Endothelial cell of umbilical vein (primary cell): Measurements from ENCODE around the gene GDI1. TPM values are rescaled to one million over a fixed set of nuclear protein-coding genes. Genes with fewer than 3 reads are reported as not detected.

ENCODE experiments used
- BruUV-seq: library from RNA; stranded (reverse); fragments of 400-500 nt; replicated peaks from 2 replicates; lab custom pipeline; 2021; lab: Mats Ljungman, UMichigan
- CTCF ChIA-PET: fragments of 300-600, 350-600 bp; sonication (Branson Sonifier 250); formaldehyde crosslinking; loops from one replicate; lab custom pipeline; 2021; ENCODE audit warnings: antibody characterized with exemption, inconsistent platforms; lab: Charles Lee
- POLR2A ChIA-PET: fragments of 300-600, 350-600 bp; sonication (Branson Sonifier 250); formaldehyde crosslinking; loops from one replicate; lab custom pipeline; 2021; ENCODE audit warnings: antibody characterized with exemption, inconsistent platforms; lab: Charles Lee
- DNase-seq: peaks from one replicate; pipeline ENCODE4 v3.0.0-alpha.2; 2011; ENCODE audit warnings: low read depth, low spot score
- FAIRE-seq: peaks from 2 replicates; lab custom pipeline; 2011; peaks lifted over from hg19 to GRCh38; lab: Jason Lieb, UNC
- H2AFZ ChIP-seq: 2 replicates; pipeline ENCODE4 v1.6.0; 2012; ENCODE audit warnings: low read depth, low read length, control low read depth, inconsistent platforms
- H3K27ac ChIP-seq: 2 replicates; pipeline ENCODE4 v1.5.1; 2011; ENCODE audit warnings: low read depth, mild to moderate bottlenecking, control low read depth, low read length, moderate library complexity; ENCODE audit not compliant: insufficient read depth
- H3K27me3 ChIP-seq, 2 experiments: 2 replicates each; pipeline versions ENCODE4 v1.6.0 to v1.6.1; 2011; ENCODE audit warnings: low read length in 2 of 2, mixed read lengths in 1 of 2; ENCODE audit not compliant: control insufficient read depth in 2 of 2, insufficient read depth in 2 of 2
- H3K36me3 ChIP-seq, 2 experiments: 2 replicates in 1 of 2; 3 replicates in 1 of 2; pipeline ENCODE4 v1.5.1; 2011; ENCODE audit warnings: low read length in 2 of 2, mild to moderate bottlenecking in 1 of 2, moderate library complexity in 1 of 2; ENCODE audit not compliant: control insufficient read depth in 2 of 2, insufficient read depth in 2 of 2; ENCODE audit errors: extremely low read depth in 1 of 2
- H3K4me1 ChIP-seq: 3 replicates; pipeline ENCODE4 v1.5.1; 2011; ENCODE audit warnings: mild to moderate bottlenecking, low read length; ENCODE audit not compliant: control insufficient read depth, insufficient read depth; ENCODE audit errors: extremely low read depth
- H3K4me2 ChIP-seq: 2 replicates; pipeline ENCODE4 v1.6.1; 2011; ENCODE audit warnings: low read length, control low read depth, mixed read lengths; ENCODE audit not compliant: insufficient read depth
- H3K4me3 ChIP-seq, 3 experiments: fragments of 200-600 bp in 1 of 3; sonication (generic), shearing (Covaris generic) in 1 of 3; replicated peaks in 1 of 3; 2 replicates each; pipeline ENCODE4 v1.5.1; 2011 to 2016; ENCODE audit warnings: control low read depth in 3 of 3, low read length in 3 of 3, mild to moderate bottlenecking in 2 of 3, inconsistent platforms in 1 of 3, low read depth in 1 of 3, moderate library complexity in 1 of 3; ENCODE audit not compliant: insufficient read depth in 1 of 3
- H3K79me2 ChIP-seq: 2 replicates; pipeline ENCODE4 v1.6.0; 2012; ENCODE audit warnings: low read length, inconsistent platforms; ENCODE audit not compliant: control insufficient read depth, insufficient read depth
- H3K9ac ChIP-seq: replicated peaks from 2 replicates; pipeline ENCODE3; 2011; ENCODE audit warnings: low read length, control low read depth; ENCODE audit not compliant: insufficient read depth; ENCODE audit errors: extremely low read depth
- H3K9me1 ChIP-seq: replicated peaks from 3 replicates; pipeline ENCODE4 v1.6.0; 2011; ENCODE audit warnings: mild to moderate bottlenecking, low read length; ENCODE audit not compliant: control insufficient read depth, insufficient read depth; ENCODE audit errors: extremely low read depth
- H3K9me3 ChIP-seq: replicated peaks from 2 replicates; pipeline ENCODE4 v1.5.1; 2012; ENCODE audit warnings: low read length, inconsistent platforms; ENCODE audit not compliant: control insufficient read depth, insufficient read depth
- H4K20me1 ChIP-seq: replicated peaks from 2 replicates; pipeline ENCODE3; 2011; ENCODE audit warnings: mild to moderate bottlenecking, low read length; ENCODE audit not compliant: control insufficient read depth, insufficient read depth; ENCODE audit errors: extremely low read depth
- EZH2 ChIP-seq: IDR thresholded peaks from 2 replicates; pipeline ENCODE4 v1.6.1; 2012; ENCODE audit warnings: borderline replicate concordance, low read depth, mild to moderate bottlenecking, moderate library complexity, low read length, inconsistent platforms; ENCODE audit not compliant: severe bottlenecking
- FOS ChIP-seq: IDR thresholded peaks from 2 replicates; pipeline ENCODE4 v1.6.1; 2011; ENCODE audit warnings: mild to moderate bottlenecking, low read length, moderate library complexity, borderline replicate concordance; ENCODE audit not compliant: insufficient read depth
- GATA2 ChIP-seq: IDR thresholded peaks from 2 replicates; pipeline ENCODE4 v1.7.0; 2011; ENCODE audit warnings: low read depth, mild to moderate bottlenecking, moderate library complexity, mixed read lengths, low read length; ENCODE audit not compliant: insufficient read length, insufficient read depth
- JUN ChIP-seq: IDR thresholded peaks from 2 replicates; pipeline ENCODE4 v1.6.1; 2011; ENCODE audit warnings: borderline replicate concordance, low read depth; ENCODE audit not compliant: insufficient read length, insufficient read depth
- MYC ChIP-seq: IDR thresholded peaks from one replicate; pipeline ENCODE4 v1.6.1; 2011; ENCODE audit warnings: mild to moderate bottlenecking, low read depth, low read length
- POLR2A ChIP-seq: IDR thresholded peaks from 2 replicates; pipeline ENCODE4 v1.6.1; 2012; ENCODE audit warnings: low read depth, mild to moderate bottlenecking, control low read depth, low read length
- POLR2AphosphoS5 ChIP-seq: IDR thresholded peaks from 2 replicates; pipeline ENCODE4 v1.6.1; 2012; ENCODE audit warnings: low read depth, mild to moderate bottlenecking, control low read depth, low read length, moderate library complexity; ENCODE audit not compliant: insufficient read depth
- dilution Hi-C: fragments of 300-500 bp; cut with MboI; formaldehyde crosslinking; loops from one replicate; pipeline ENCODE4 v1.15.0; 2019; ENCODE audit warnings: low sequenced_read_pairs; ENCODE audit not compliant: extremely low pct_ligation_motif_present
- intact Hi-C: fragments of 100-400 bp; cut with micrococcal nuclease; formaldehyde crosslinking; loops from one replicate; pipeline ENCODE4 v1.10.0; 2022
- polyA plus RNA-seq, 4 experiments: library from polyadenylated mRNA; depleted of rRNA in 3 of 4; stranded (reverse) in 3 of 4; unstranded in 1 of 4; fragments of >200 nt; gene quantifications; 2 replicates each; pipeline versions ENCODE4 v1.2.1 to v1.2.3, GENCODE V29; 2011 to 2012; ENCODE audit warnings: missing spikeins in 1 of 4
- total RNA-seq: library from RNA; stranded (reverse); gene quantifications from 2 replicates; pipeline ENCODE4 v1.2.3, GENCODE V29; 2021
- TF ChIP-seq, protein P1 (sequence below): IDR thresholded peaks from 2 replicates; pipeline ENCODE4 v1.6.1; 2011; ENCODE audit not compliant: insufficient read depth, insufficient read length
- TF ChIP-seq, protein P2 (sequence below), 2 donors: IDR thresholded peaks; 1 replicate in 1 of 2; 2 replicates in 1 of 2; pipeline ENCODE4 v1.5.1; 2011; ENCODE audit warnings: low read length in 2 of 2, mild to moderate bottlenecking in 2 of 2, moderate library complexity in 2 of 2, control low read depth in 1 of 2, inconsistent platforms in 1 of 2, low read depth in 1 of 2; ENCODE audit not compliant: insufficient read depth in 1 of 2; ENCODE audit errors: extremely low read depth in 1 of 2

Gene GDI1
- total and polyA plus RNA-seq, 2 donors (not counting 3 experiments of a cell fraction or from before 2014, with no cell fraction given), result 128 to 247 TPM

DNA sequence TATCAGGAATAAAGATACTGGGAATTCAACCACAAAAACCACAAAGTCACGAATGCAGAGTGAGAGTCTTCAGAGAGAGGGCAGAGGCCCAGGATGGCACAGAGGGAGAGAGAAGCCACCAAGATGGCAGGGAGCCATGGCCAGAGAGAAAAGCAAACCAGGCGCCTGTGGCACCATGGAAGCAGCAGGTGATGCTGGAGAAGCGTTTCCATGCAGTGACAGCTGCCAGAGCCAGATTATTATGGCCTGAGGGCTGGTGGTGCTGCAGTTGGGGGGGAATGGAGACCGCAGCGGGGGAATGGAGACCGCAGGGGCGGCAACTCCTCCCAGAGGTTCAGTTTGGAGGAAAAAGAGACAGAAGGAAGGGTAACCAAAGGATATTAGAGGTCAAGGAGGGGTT is 19.8 kb upstream of the GDI1 start:
- ChIA-PET POLR2A (no interaction called here), CTCF (no interaction called here)
- H3K9me1 ChIP-seq, result no peaks in the 10 kb centered on the region
- no peak overlapping the region for H2AFZ ChIP-seq
- no TSS peak for BruUV-seq
- H3K27ac ChIP-seq, result no peak overlapping the region
- no peak overlapping the region for H3K9ac ChIP-seq
- peaks cover 14% of the 10 kb centered on the region for H3K4me1 ChIP-seq
- no peak overlapping the region for H3K4me2 ChIP-seq
- no peaks in the 10 kb centered on the region for H4K20me1 ChIP-seq
- H3K36me3 ChIP-seq, result no peaks in the 10 kb centered on the region
- TF ChIP-seq JUN (no peak), GATA2 (no peak), EZH2 (no peak), POLR2A (no peak), MYC (no peak), FOS (no peak), POLR2AphosphoS5 (no peak)
- TF ChIP-seq, protein P1, sequence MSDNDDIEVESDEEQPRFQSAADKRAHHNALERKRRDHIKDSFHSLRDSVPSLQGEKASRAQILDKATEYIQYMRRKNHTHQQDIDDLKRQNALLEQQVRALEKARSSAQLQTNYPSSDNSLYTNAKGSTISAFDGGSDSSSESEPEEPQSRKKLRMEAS, result no peak
- TF ChIP-seq, protein P2, sequence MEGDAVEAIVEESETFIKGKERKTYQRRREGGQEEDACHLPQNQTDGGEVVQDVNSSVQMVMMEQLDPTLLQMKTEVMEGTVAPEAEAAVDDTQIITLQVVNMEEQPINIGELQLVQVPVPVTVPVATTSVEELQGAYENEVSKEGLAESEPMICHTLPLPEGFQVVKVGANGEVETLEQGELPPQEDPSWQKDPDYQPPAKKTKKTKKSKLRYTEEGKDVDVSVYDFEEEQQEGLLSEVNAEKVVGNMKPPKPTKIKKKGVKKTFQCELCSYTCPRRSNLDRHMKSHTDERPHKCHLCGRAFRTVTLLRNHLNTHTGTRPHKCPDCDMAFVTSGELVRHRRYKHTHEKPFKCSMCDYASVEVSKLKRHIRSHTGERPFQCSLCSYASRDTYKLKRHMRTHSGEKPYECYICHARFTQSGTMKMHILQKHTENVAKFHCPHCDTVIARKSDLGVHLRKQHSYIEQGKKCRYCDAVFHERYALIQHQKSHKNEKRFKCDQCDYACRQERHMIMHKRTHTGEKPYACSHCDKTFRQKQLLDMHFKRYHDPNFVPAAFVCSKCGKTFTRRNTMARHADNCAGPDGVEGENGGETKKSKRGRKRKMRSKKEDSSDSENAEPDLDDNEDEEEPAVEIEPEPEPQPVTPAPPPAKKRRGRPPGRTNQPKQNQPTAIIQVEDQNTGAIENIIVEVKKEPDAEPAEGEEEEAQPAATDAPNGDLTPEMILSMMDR (IDR thresholded peaks at IDR 0.05; ENCODE audit: extremely low read depth in 1 of 2, insufficient read depth in 1 of 2, low read depth in 1 of 2, low read length in 2 of 2), result no peak
- FAIRE-seq (no peak), DNase-seq (no peak)
- intact Hi-C loops, result no loop called here
- no peak overlapping the region for H3K4me3 ChIP-seq
- no peaks in the 10 kb centered on the region for H3K27me3 ChIP-seq
- H3K9me3 ChIP-seq, result no peaks in the 10 kb centered on the region
- no peaks in the 10 kb centered on the region for H3K79me2 ChIP-seq
- dilution Hi-C loops, result no loop called here
